H1 (cell line): ENCODE data around the gene PKN1. TPM values are rescaled to one million over a fixed set of nuclear protein-coding genes. Genes with fewer than 3 reads are reported as not detected.

Experiments
- ASH2L ChIP-seq: fragments of 200-600, 300-600 bp; sonication (generic); IDR thresholded peaks from one replicate; pipeline ENCODE4 v1.7.1; 2017; ENCODE audit warnings: low read length
- BRCA1 ChIP-seq: IDR thresholded peaks from 2 replicates; pipeline ENCODE4 v1.6.1; 2012; ENCODE audit warnings: low read depth, low read length, improper control_type of control experiment
- CBX5 ChIP-seq: fragments of 300-800, 300-1000 bp; sonication (generic); IDR thresholded peaks from 2 replicates; pipeline ENCODE4 v1.7.1; 2016; ENCODE audit warnings: antibody characterized with exemption, low read length, low read depth
- EZH2 ChIP-seq: fragments of 200-600 bp; sonication (generic); IDR thresholded peaks from 2 replicates; pipeline ENCODE4 v1.7.1; 2012; ENCODE audit warnings: low read depth, mild to moderate bottlenecking, moderate library complexity, low read length, inconsistent platforms; ENCODE audit not compliant: severe bottlenecking
- polyA plus RNA-seq, 7 experiments: library from polyadenylated mRNA; depleted of rRNA in 3 of 7; stranded (reverse) in 5 of 7; unstranded in 2 of 7; fragments of >200 nt in 5 of 7; fragments of 200-250 nt in 2 of 7; gene quantifications; 1 replicate in 5 of 7; 2 replicates in 1 of 7; 4 replicates in 1 of 7; pipeline versions ENCODE4 v1.2.1 to v1.2.3, GENCODE V29; 2011 to 2013; ENCODE audit warnings: missing spikeins in 2 of 7, mixed read lengths in 2 of 7
- total RNA-seq: library from RNA; stranded (reverse); fragmentation: NEBNext Ultra II Directional; extraction: Animal tissue kit (Norgen Biotek cat#: 25700); gene quantifications from 2 replicates; pipeline ENCODE4 v1.2.1, GENCODE V29; 2021
- TF ChIP-seq, protein P1 (sequence below), 3 experiments: IDR thresholded peaks; 1 replicate in 2 of 3; 2 replicates in 1 of 3; pipeline versions ENCODE4 v1.5.1 to v1.6.1; 2011; ENCODE audit warnings: low read length in 3 of 3, mild to moderate bottlenecking in 3 of 3, inconsistent platforms in 2 of 3, low read depth in 1 of 3, moderate library complexity in 1 of 3; ENCODE audit not compliant: insufficient read depth in 1 of 3; ENCODE audit errors: control extremely low read depth in 1 of 3

The PKN1 gene
- total and polyA plus RNA-seq, 2 of the 8 experiments (the other 6 are each of a cell fraction or from before 2014, with no cell fraction given), result 65.2 to 162 TPM

DNA sequence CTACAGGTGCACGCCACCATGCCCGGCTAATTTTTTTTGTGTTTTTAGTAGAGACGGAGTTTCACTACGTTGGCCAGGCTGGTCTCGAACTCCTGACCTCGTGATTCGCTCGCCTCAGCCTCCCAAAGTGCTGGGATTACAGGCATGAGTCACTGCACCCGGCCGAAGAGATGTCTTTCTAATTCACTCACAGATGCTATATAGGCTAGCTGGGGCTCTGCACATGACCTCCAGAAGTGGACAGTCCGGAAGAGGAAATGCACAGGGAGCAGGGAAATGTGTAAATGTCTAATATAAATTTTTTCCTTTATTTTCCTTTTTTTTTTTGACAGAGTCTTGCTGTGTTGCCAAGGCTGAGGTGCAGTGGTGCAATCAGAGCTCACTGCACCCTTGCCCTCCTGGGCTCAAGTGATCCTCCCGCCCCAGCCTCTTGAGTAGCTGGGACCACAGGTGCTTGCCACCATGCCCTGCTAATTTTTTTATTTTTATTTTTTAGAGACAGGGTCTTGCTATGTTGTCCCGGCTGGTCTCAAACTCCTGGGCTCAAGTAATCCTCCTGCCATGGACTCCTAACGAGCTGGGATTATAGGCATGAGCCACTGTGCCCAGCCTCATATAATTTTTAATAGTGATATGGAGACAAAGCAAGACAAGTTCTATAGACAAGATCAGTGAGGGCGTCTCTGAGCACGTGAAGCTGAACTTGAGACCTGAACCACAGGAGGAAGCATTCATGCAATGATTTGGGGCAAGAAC is 54.4 kb downstream of the PKN1 start (continued):
- TF ChIP-seq, protein P1, sequence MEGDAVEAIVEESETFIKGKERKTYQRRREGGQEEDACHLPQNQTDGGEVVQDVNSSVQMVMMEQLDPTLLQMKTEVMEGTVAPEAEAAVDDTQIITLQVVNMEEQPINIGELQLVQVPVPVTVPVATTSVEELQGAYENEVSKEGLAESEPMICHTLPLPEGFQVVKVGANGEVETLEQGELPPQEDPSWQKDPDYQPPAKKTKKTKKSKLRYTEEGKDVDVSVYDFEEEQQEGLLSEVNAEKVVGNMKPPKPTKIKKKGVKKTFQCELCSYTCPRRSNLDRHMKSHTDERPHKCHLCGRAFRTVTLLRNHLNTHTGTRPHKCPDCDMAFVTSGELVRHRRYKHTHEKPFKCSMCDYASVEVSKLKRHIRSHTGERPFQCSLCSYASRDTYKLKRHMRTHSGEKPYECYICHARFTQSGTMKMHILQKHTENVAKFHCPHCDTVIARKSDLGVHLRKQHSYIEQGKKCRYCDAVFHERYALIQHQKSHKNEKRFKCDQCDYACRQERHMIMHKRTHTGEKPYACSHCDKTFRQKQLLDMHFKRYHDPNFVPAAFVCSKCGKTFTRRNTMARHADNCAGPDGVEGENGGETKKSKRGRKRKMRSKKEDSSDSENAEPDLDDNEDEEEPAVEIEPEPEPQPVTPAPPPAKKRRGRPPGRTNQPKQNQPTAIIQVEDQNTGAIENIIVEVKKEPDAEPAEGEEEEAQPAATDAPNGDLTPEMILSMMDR (IDR thresholded peaks at IDR 0.05; ENCODE audit: control extremely low read depth in 1 of 3, insufficient read depth in 1 of 3, low read depth in 1 of 3, low read length in 3 of 3), result no peak
- TF ChIP-seq EZH2 (no peak), BRCA1 (no peak), ASH2L (no peak), CBX5 (no peak)
